ENCODE results near the gene HIPK2.

The HIPK2 gene

DNA sequence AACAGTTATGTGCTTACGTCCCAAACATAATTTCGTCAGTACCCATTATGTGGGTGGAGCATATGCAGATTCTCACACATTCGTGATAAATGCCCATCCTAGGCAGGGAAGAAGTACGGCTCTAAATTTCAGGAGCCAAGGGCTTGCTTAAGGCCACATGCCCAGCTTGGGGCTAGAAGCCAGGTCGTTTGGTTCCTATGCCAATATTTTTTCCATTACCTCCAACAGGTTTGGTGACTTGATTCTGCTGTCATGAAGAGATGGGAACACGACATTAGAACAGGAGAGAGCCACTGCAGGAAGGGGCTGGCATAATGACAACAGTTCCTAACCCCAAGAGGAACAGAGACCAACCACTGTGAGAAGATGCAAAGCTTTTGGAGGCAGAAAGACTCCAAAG lies 85.1 kb downstream of the HIPK2 start:
- Histone ChIP-seq H3K4me3 (ENCODE audit: low read length, poor library complexity, severe bottlenecking) (no peak overlapping the region), H3K9me3 (ENCODE audit: insufficient read depth, low read depth, low read length) (no peaks in the 10 kb centered on the region), H3F3A (ENCODE audit: low read depth) (no peaks in the 10 kb centered on the region), H2AFZ (ENCODE audit: low read length) (no peak overlapping the region), H3K9ac (ENCODE audit: low read depth, low read length, poor library complexity, severe bottlenecking) (no peak overlapping the region), H3K4me2 (ENCODE audit: low read depth, low read length, poor library complexity, severe bottlenecking) (no peak overlapping the region), H4K20me1 (ENCODE audit: insufficient read depth, low read length, poor library complexity, severe bottlenecking) (no peaks in the 10 kb centered on the region), H3K27me3 (ENCODE audit: insufficient read depth, low read length, poor library complexity, severe bottlenecking) (no peaks in the 10 kb centered on the region), H3K4me1 (ENCODE audit: insufficient read depth, low read length, poor library complexity, severe bottlenecking) (no peaks in the 10 kb centered on the region), H3K9me2 (replicated peaks; ENCODE audit: low read depth, low read length) (no peaks in the 10 kb centered on the region), H3K36me3 (ENCODE audit: insufficient read depth, low read length) (peaks cover 9% of the 10 kb centered on the region; the same call in 1 of the 2 replicates), H3K79me2 (ENCODE audit: insufficient read depth, low read length) (no peaks in the 10 kb centered on the region)
- TF ChIP-seq, protein P1, sequence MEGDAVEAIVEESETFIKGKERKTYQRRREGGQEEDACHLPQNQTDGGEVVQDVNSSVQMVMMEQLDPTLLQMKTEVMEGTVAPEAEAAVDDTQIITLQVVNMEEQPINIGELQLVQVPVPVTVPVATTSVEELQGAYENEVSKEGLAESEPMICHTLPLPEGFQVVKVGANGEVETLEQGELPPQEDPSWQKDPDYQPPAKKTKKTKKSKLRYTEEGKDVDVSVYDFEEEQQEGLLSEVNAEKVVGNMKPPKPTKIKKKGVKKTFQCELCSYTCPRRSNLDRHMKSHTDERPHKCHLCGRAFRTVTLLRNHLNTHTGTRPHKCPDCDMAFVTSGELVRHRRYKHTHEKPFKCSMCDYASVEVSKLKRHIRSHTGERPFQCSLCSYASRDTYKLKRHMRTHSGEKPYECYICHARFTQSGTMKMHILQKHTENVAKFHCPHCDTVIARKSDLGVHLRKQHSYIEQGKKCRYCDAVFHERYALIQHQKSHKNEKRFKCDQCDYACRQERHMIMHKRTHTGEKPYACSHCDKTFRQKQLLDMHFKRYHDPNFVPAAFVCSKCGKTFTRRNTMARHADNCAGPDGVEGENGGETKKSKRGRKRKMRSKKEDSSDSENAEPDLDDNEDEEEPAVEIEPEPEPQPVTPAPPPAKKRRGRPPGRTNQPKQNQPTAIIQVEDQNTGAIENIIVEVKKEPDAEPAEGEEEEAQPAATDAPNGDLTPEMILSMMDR (conservative IDR thresholded peaks at IDR 0.05; ENCODE audit: low read length) = no peak
- TF ChIP-seq EZH2phosphoT487 (IDR thresholded peaks at IDR 0.05; ENCODE audit: borderline replicate concordance) = no peak

DNA sequence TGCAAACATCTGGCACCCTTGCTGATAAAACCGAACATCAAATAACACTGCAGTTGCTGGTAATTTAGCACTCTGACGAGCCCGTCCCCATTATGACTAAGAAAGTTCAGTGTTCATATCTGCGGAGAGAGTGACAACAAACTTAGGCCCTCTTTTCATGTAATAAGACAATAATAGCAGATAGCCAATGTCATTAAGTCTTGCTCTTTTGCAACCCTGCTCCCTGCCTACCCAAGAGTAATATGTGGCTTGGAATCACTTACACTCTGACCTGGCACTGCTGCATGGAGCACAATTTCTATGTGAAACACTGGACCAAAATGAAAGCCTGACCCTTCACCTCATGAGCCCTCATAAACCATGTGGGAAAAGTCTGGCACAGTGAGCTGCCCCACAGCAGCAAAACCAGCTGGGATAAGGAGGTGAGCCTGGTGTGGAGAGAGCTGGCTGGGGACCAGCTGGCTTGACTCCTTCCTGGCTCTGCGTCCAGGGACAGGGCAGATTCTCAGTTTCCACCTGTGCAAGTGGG lies 86.5 kb downstream of the HIPK2 start:
- Histone ChIP-seq H3K79me2 (ENCODE audit: insufficient read depth, low read length) (no peaks in the 10 kb centered on the region), H3K9me2 (replicated peaks; ENCODE audit: low read depth, low read length) (no peaks in the 10 kb centered on the region), H3K36me3 (ENCODE audit: insufficient read depth, low read length) (peaks cover 9% of the 10 kb centered on the region; the same call in 1 of the 2 replicates), H3K4me1 (ENCODE audit: insufficient read depth, low read length, poor library complexity, severe bottlenecking) (no peaks in the 10 kb centered on the region), H3K9me3 (ENCODE audit: insufficient read depth, low read depth, low read length) (no peaks in the 10 kb centered on the region), H3K27me3 (ENCODE audit: insufficient read depth, low read length, poor library complexity, severe bottlenecking) (no peaks in the 10 kb centered on the region), H3K9ac (ENCODE audit: low read depth, low read length, poor library complexity, severe bottlenecking) (no peak overlapping the region), H4K20me1 (ENCODE audit: insufficient read depth, low read length, poor library complexity, severe bottlenecking) (no peaks in the 10 kb centered on the region), H2AFZ (ENCODE audit: low read length) (no peak overlapping the region), H3K4me3 (ENCODE audit: low read length, poor library complexity, severe bottlenecking) (no peak overlapping the region), H3K4me2 (ENCODE audit: low read depth, low read length, poor library complexity, severe bottlenecking) (no peak overlapping the region), H3F3A (ENCODE audit: low read depth) (no peaks in the 10 kb centered on the region)
- TF ChIP-seq, protein P1 (conservative IDR thresholded peaks at IDR 0.05; ENCODE audit: low read length) = no peak
- TF ChIP-seq EZH2phosphoT487 (IDR thresholded peaks at IDR 0.05; ENCODE audit: borderline replicate concordance) = no peak

DNA sequence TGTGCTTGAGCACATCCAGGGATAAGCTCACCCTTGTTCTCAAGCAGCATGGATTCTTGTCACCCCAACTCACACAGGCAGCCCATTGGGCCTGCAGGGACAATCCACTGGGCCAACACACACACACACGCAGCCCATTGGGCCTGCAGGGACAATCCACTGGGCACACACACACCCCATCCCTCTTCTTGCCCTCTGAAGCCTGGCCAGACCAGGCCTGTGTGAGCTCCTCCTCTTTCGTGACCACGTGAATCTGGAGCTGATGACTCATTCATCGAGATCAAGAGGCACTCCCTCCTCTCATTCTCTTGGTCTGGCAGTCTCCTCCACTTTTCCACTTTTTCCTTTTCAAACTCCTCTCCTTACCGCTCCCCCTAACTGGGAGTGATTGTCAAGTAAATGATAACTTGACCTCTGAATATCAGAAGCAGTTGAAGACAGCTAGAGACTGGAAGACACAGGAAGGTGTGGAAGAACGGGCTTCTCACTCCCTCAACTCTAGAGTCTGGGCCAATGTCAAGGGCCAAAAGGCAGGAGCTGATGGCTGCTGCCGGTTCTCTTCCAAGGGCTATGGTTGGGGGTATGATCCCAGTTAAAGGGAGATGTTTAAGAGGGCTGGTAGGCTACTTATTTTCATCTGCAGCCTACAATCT lies 89.7 kb downstream of the HIPK2 start:
- Histone ChIP-seq H3K4me2 (ENCODE audit: low read depth, low read length, poor library complexity, severe bottlenecking) (no peak overlapping the region), H2AFZ (ENCODE audit: low read length) (no peak overlapping the region), H3K79me2 (ENCODE audit: insufficient read depth, low read length) (no peaks in the 10 kb centered on the region), H3K4me3 (ENCODE audit: low read length, poor library complexity, severe bottlenecking) (no peak overlapping the region), H3K9me3 (ENCODE audit: insufficient read depth, low read depth, low read length) (no peaks in the 10 kb centered on the region), H3K27me3 (ENCODE audit: insufficient read depth, low read length, poor library complexity, severe bottlenecking) (no peaks in the 10 kb centered on the region), H3F3A (ENCODE audit: low read depth) (no peaks in the 10 kb centered on the region), H3K9me2 (replicated peaks; ENCODE audit: low read depth, low read length) (no peaks in the 10 kb centered on the region), H4K20me1 (ENCODE audit: insufficient read depth, low read length, poor library complexity, severe bottlenecking) (no peaks in the 10 kb centered on the region), H3K4me1 (ENCODE audit: insufficient read depth, low read length, poor library complexity, severe bottlenecking) (peaks cover 4% of the 10 kb centered on the region), H3K36me3 (ENCODE audit: insufficient read depth, low read length) (peaks cover 12% of the 10 kb centered on the region; the same call in 1 of the 2 replicates), H3K9ac (ENCODE audit: low read depth, low read length, poor library complexity, severe bottlenecking) (no peak overlapping the region)
- no peak for TF ChIP-seq EZH2phosphoT487 (IDR thresholded peaks at IDR 0.05; ENCODE audit: borderline replicate concordance)
- TF ChIP-seq, protein P1 (conservative IDR thresholded peaks at IDR 0.05; ENCODE audit: low read length) = no peak
